GM19240 (cell line): ENCODE data around the gene SIM1.

Experiments
- DNase-seq: peaks from one replicate; pipeline ENCODE4 v3.0.0; 2011; ENCODE audit warnings: low spot score; ENCODE audit not compliant: insufficient read length

The SIM1 gene

DNA sequence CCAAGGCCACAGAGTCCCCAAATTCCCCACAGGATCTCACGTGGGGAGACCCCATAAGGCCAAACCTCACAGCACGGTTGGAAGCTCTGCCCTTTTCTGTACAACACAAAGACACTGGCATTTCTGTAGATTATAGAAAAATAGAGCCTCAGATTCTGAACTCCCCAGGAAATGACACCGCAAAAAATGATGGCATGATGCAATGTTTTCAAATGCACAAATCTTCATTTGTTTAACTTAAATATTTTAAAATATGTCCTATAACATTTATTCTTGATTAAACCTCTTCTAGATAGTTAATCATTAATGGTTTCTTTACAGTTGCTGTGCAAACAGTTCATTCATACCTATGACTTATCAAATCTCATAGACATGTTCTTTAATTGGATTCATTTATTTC is 33.8 kb downstream of the SIM1 start:
- DNase-seq = no peak

DNA sequence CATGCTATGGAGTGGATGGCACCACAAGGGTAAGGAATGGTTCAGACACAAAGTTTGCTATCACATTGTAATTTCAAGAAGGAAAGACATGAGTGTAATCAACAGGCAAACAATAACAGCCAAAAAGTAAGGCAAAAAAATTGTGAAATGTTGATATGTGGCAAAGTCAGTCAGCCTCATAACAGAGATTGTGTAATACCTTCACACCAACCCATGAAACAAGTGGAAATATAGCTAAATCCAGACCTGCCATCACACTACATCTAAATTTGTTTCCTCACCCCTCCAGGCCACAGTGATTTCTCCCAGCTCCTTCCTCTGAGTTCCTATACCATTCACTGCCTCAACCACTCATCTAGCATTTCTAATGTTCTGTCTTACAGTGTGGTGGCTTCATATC is 37.3 kb downstream of the SIM1 start:
- DNase-seq = no peak

DNA sequence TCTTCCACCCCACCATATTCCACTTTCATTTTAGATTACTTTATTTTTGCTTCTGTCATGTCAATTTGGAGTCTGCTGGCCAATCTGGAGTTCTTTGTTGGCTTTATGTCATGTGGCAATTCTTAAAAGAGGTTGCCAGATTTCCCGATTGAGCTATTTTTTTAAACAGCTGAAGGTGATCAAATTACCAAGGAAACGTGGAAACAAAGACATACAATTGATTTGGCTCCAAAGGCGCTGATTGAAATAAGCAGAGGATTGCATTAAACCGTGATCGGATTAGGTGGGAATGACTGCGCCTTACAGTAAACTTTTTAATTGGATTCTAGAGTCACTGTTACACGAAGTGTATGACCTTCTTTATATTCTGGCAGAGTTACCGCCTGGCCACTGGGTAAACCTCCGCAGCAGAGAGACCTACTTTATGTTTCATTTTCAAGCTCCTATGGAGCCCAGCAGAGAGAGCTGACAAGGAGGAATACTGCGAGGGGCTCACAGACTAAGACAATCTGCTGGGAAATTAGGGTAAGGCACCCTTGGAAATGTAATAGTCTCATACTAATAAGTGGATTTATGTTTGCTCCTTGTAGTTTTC is 37.9 kb downstream of the SIM1 start:
- no peak for DNase-seq

- DNase-seq = no peak
Measured at GRCh38 chr6:100426241-100426640, 38.5 kb downstream of the SIM1 start.

DNA sequence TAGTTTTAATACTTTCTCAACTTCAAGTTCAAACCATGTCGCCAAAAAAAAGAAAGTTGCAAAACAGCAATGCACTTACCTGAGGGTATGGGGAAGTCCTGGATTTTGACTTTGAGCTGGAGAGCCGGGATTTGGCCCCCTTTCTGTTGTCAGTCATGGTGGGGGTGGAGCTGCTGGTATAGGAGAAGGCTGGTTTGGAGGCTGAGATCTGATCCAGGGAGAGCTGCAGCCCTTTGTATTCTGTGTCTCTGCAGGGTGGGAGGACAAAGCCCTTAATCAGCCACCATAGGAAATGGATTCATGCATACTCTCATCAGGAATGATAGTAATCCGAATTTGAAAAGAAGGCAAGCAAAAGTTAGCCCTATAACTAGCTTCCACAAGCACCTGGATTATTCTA is 44.0 kb downstream of the SIM1 start:
- DNase-seq = no peak

- no peak for DNase-seq
Measured at GRCh38 chr6:100417036-100417435, 47.7 kb downstream of the SIM1 start.

GRCh38 chr6:100415768-100416167 is 49.0 kb downstream of the SIM1 start:
- DNase-seq = no peak

- no peak for DNase-seq
Measured at GRCh38 chr6:100412872-100413271, 51.8 kb downstream of the SIM1 start.

DNA sequence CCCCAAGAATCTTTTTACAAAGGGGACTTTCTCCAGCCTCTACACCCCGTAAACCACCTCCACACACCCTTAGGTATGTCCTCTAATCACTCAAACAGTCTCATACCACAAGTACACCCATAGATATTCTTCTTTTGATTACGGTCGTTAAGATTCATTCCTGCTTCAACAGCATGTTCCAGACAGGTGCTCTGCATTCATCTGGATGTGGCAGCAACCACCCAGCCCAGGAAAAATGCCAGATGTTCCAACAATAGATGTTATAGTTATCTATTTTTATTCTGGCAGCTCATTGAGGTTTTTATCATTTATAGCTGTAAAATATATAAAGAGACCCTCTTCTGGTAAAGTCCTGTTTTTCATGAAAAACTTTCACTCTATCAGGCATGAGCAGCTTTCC is 60.7 kb downstream of the SIM1 start:
- no peak for DNase-seq

DNA sequence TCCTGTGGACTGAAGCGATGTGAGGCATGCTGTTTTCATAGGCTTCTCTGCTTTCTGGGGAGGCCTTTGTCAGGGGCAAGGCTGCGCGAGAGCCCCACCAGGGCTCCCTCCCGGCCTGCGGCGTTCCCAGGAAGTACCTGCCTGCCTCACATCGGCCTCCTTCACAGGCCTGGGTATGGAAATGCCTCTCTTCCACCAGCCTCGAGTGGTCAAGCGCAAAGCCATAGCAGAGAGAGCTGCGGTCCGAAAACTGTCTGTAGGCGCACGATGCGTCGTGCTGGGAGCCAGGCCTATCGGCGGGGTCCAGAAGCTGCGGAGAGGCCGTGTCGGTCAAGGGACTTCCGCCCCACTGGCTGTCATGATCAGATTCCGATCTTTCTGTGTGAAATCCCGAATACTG is 71.2 kb downstream of the SIM1 start:
- no peak for DNase-seq

- DNase-seq = no peak
Measured at GRCh38 chr6:100392423-100392822, 72.3 kb downstream of the SIM1 start.

GRCh38 chr6:100388868-100389519 is 75.7 kb downstream of the SIM1 start:
- DNase-seq = no peak

DNA sequence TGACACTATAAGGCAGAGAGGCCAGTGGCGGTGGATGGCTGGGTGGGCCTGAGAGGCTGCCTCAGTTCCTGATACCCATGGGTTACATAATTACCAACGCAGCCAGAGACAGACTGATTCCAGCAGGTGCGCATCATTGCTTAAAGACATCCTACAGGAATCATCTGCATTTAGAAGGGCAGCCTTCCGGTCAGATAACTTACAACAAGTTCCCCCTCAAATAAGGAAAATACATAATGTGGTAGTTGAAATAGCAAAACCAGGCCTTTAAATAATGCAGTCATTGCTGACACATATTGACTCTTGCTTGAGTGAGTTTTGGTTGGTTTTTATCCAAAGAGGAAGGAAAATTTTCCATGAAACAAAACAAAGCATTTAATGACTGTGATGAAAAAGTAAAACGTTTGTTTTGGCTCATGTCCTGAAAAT is 81.9 kb downstream of the SIM1 start:
- DNase-seq = no peak

GRCh38 chr6:100382031-100382430 is 82.7 kb downstream of the SIM1 start:
- no peak for DNase-seq

- no peak for DNase-seq
Measured at GRCh38 chr6:100381111-100381510, 83.6 kb downstream of the SIM1 start.

DNA sequence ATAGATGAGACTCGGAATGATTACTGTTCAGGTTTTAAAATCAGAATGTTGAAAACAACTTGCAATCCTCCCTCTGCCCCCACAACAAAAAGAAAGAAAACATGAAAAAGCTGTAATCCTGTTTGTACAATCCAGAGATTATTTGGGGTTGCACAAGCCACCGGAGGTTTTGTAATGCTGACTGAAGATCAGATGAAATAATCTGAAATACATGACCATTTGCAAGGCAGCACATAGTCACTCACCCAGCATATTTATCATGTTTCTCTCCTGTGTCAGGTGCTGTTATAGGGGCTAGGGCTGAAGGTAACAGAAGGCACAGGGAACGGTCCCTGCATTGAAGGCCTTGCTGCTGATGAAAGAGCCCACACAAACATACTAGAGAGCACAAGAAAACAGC is 85.3 kb downstream of the SIM1 start:
- DNase-seq = no peak

DNA sequence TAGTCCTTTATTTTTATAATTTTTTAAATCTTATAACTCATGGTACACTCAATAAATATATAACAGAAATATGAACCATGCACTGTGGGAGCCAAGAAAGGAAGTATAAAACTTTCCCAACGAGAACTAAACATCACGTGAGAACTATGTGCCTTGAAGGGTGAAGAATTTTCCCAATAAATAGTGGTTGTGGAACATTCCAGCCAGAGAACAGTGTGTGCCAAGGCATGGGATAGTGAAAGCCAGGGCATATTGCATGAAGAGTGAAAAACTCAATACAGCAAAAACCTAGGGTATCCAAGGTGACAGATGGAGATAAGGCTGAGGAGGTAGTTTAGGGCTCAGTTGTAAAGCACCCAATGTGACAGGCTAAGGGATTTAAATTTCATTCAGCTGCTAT is 86.1 kb downstream of the SIM1 start:
- no peak for DNase-seq

DNA sequence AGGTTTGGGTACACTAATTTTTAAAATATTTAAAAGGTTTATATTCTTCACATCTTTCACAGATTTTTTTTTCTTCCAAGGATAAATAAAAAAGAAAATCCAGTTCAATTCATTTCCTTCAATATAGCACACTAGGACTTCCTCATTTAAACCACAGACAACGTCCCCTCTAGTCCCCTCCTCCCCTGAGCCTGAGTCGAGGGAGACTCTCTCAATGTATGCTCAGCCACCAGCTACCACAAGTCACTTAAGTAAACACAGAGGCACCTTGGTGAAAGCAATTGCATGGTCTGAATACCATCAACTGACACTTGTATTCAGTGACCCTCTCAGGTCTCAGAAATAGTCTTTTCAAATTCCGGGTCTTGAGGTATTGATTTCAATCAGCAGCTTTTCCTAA is 88.6 kb downstream of the SIM1 start:
- DNase-seq = no peak

- no peak for DNase-seq
Measured at GRCh38 chr6:100372326-100373091, 92.2 kb downstream of the SIM1 start.

GRCh38 chr6:100371591-100371990 is 93.1 kb downstream of the SIM1 start:
- DNase-seq = no peak

DNA sequence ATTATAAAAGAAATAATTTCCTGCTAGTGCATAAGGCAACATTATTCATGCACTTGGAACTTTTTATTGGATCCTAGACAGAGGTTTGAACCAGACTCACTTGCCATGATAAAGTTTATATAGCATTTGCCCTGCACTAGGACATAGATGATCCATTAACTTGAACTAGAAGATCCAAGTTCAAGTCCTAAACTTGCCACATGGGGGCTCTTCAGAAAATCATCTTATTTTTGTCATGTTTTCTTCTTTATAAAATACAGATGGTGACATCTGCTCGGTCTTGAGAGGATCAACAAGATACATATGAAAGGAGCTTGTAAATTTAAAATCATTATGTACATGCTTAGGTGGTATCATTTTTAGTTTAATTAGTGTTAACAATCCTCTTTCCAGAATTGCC is 94.5 kb downstream of the SIM1 start:
- no peak for DNase-seq

DNA sequence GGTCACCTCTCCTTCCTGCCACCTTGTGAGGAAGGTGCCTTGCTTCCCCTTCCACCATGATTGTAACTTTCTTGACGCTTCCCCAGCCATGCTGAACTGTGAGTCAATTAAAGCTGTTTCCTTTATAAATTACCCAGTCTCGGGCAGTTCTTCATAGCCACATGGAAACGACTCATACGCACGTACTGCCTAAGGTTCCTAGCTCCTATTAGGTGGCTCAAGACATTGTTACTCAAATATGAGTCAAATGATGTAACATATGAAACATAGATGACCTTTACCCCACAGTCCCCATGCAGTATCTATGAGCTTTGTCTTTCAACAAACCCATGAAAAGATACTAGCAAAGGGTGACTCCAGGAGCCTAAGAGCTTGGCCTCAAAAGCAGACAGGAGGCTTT is 98.3 kb downstream of the SIM1 start:
- DNase-seq = no peak

DNA sequence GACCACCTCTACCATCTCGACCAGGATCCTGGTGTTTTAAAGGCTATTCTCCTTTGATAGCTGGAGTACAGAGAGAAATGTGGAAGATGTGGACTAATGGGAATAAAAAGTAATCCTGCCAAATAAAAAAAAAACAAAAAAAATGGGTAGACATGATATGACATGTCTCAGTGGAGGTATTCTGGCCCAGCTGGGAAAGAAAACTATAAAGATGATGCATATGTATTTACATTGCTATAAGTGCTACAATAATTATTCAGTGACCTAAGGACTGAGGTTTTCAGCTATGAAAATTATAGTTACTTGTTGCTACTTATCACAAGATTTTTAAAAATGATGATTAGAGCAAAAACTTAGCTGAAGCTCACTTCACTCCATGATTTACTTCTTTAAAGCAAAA is 101.1 kb downstream of the SIM1 start:
- no peak for DNase-seq
